Activated T-helper 2 cell treated with anti-CD3 and anti-CD28 coated beads, Interferon-gamma antibody, Interleukin-2, Interleukin-4, amounts not matched to agents 10 μg/mL and 5 μg/mL and 100 μg/mL, durations not matched to agents 14 hours and 24 hours and 36 hours (primary cell): ENCODE measurements around the gene DLG2. TPM values are rescaled to one million over a fixed set of nuclear protein-coding genes. Genes with fewer than 3 reads are reported as not detected.

Experiments
- DNase-seq: peaks from one replicate; pipeline ENCODE4 v3.0.0; 2021; ENCODE audit warnings: low spot score
- H3K27ac Mint-ChIP-seq: one replicate; pipeline ENCODE4 v1.8.0; 2021; ENCODE audit warnings: mixed read lengths
- H3K27me3 Mint-ChIP-seq: one replicate; pipeline ENCODE4 v1.8.0; 2021; ENCODE audit warnings: low read depth, mixed read lengths
- H3K36me3 Mint-ChIP-seq: one replicate; pipeline ENCODE4 v1.8.0; 2021; ENCODE audit warnings: low read depth, mixed read lengths
- H3K4me1 Mint-ChIP-seq: one replicate; pipeline ENCODE4 v1.8.0; 2021; ENCODE audit warnings: low read depth, mixed read lengths
- H3K4me3 Mint-ChIP-seq: one replicate; pipeline ENCODE4 v1.8.0; 2021; ENCODE audit warnings: low read depth, mild to moderate bottlenecking, moderate library complexity, mixed read lengths
- H3K9me3 Mint-ChIP-seq: one replicate; pipeline ENCODE4 v1.8.0; 2021; ENCODE audit warnings: mixed read lengths
- intact Hi-C: fragments of 100-400 bp; cut with micrococcal nuclease; formaldehyde crosslinking; loops from one replicate; pipeline ENCODE4 v1.15.1; 2023
- total RNA-seq: library from RNA; stranded (reverse); gene quantifications from 2 replicates; pipeline ENCODE4 v1.2.3, GENCODE V29; 2022

Gene DLG2
- total RNA-seq, 1 donor from 2014 or later, result 1.8 TPM

GRCh38 chr11:83923961-83924360 lies 1703.2 kb downstream of the DLG2 start:
- Mint-ChIP-seq H3K4me3 (no peak overlapping the region), H3K27me3 (no peaks in the 10 kb centered on the region), H3K36me3 (no peaks in the 10 kb centered on the region), H3K27ac (no peak overlapping the region), H3K9me3 (no peaks in the 10 kb centered on the region), H3K4me1 (no peaks in the 10 kb centered on the region)
- intact Hi-C loops, result no loop called here
- DNase-seq, result no peak

DNA sequence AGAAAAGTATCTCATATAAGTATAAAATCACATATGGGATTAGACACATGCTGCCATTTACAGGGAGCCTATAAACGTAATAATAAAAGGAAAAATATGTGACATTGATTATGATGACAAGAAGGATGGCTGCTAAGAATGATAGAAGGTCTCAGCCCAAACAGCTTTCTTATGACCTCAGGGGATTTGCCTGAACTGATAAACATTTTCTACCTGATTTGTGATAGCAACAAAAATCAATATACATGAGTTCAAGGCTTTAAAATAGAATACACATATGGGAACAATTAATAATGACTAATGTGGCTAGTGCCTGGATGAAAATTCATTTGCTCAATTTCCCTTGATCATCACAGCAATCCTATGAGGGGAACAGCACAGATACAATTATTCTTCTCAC lies 1704.2 kb downstream of the DLG2 start:
- DNase-seq, result no peak

GRCh38 chr11:83922318-83922717 lies 1704.8 kb downstream of the DLG2 start:
- Mint-ChIP-seq H3K4me1 (no peaks in the 10 kb centered on the region), H3K27ac (no peak overlapping the region), H3K36me3 (no peaks in the 10 kb centered on the region), H3K27me3 (no peaks in the 10 kb centered on the region), H3K4me3 (no peak overlapping the region), H3K9me3 (no peaks in the 10 kb centered on the region)
- DNase-seq, result no peak
- intact Hi-C loops, result no loop called here

More for the DNA sequence above, 1704.2 kb downstream of the DLG2 start:
- no peaks in the 10 kb centered on the region for H3K36me3 Mint-ChIP-seq
- no peak overlapping the region for H3K4me3 Mint-ChIP-seq
- intact Hi-C loops, result no loop called here
- H3K9me3 Mint-ChIP-seq, result no peaks in the 10 kb centered on the region
- H3K27me3 Mint-ChIP-seq, result no peaks in the 10 kb centered on the region
- H3K4me1 Mint-ChIP-seq, result no peaks in the 10 kb centered on the region
- no peak overlapping the region for H3K27ac Mint-ChIP-seq

DNA sequence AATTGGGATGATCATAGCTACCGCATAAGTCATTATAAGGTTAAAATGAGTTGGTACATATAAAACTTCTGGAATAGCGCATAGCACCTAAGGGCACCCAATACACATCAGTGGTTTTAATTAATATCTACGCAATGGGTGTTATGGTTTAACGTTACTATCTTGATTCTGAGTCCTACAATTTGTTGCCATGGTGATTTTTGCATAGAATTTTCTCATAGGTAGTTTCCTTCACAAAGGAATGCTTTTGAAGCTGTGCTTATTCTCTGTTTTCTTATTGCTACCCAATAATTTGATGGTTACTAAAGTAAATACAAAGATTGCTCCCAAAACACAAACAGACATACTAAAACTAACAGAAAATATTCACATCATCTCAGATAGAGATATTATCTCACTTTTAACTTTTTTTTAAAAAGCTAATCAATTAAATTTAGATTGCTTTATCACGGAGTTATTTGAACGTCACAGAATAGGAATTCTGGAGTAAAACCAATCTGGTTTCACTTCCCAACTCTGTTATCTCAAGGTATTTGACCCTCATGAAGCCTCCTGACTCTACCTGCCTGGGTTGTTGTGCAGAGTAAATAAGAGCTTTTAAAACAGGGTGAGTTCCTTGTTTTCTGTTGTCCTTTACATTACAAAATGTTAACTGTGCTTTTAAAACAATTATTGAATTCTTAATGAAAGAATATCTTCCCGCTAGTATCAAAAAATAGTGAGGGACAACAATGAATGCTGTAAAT lies 1705.5 kb downstream of the DLG2 start:
- Mint-ChIP-seq H3K36me3 (no peaks in the 10 kb centered on the region), H3K27ac (no peak overlapping the region)

DNA sequence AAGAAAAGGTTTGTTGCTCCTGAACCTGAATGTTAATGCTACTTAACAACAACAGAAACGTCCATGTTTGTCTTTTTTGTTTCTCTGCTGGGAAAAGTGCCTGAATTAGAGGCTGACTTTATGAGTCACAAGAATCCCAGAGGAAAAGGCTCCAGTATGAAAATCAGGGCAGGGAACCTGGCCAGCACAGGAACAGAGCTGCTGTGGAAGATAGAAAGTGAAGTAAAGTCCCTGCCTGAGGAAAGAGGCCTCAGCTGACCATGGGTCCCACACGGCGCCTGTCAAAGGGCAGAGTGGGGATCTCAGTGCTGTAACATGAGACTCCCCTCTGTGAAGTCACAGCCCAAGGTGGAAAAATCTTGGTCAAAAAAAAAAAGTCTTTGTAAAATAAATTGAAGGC lies 1708.7 kb downstream of the DLG2 start:
- Mint-ChIP-seq H3K36me3 (no peaks in the 10 kb centered on the region), H3K4me3 (no peak overlapping the region), H3K27me3 (no peaks in the 10 kb centered on the region), H3K4me1 (no peaks in the 10 kb centered on the region), H3K9me3 (no peaks in the 10 kb centered on the region), H3K27ac (no peak overlapping the region)
- no peak for DNase-seq
- intact Hi-C loops, result no loop called here

More for the DNA sequence above, 1705.5 kb downstream of the DLG2 start:
- H3K27me3 Mint-ChIP-seq, result no peaks in the 10 kb centered on the region
- H3K9me3 Mint-ChIP-seq, result no peaks in the 10 kb centered on the region
- H3K4me1 Mint-ChIP-seq, result no peaks in the 10 kb centered on the region
- no peak for DNase-seq
- intact Hi-C loops, result no loop called here
- H3K4me3 Mint-ChIP-seq, result no peak overlapping the region

GRCh38 chr11:83914995-83915394 lies 1712.1 kb downstream of the DLG2 start:
- no peaks in the 10 kb centered on the region for H3K27me3 Mint-ChIP-seq
- no peaks in the 10 kb centered on the region for H3K9me3 Mint-ChIP-seq
- H3K4me1 Mint-ChIP-seq, result no peaks in the 10 kb centered on the region
- DNase-seq, result no peak
- intact Hi-C loops, result no loop called here
- no peak overlapping the region for H3K27ac Mint-ChIP-seq
- no peaks in the 10 kb centered on the region for H3K36me3 Mint-ChIP-seq
- H3K4me3 Mint-ChIP-seq, result no peak overlapping the region

DNA sequence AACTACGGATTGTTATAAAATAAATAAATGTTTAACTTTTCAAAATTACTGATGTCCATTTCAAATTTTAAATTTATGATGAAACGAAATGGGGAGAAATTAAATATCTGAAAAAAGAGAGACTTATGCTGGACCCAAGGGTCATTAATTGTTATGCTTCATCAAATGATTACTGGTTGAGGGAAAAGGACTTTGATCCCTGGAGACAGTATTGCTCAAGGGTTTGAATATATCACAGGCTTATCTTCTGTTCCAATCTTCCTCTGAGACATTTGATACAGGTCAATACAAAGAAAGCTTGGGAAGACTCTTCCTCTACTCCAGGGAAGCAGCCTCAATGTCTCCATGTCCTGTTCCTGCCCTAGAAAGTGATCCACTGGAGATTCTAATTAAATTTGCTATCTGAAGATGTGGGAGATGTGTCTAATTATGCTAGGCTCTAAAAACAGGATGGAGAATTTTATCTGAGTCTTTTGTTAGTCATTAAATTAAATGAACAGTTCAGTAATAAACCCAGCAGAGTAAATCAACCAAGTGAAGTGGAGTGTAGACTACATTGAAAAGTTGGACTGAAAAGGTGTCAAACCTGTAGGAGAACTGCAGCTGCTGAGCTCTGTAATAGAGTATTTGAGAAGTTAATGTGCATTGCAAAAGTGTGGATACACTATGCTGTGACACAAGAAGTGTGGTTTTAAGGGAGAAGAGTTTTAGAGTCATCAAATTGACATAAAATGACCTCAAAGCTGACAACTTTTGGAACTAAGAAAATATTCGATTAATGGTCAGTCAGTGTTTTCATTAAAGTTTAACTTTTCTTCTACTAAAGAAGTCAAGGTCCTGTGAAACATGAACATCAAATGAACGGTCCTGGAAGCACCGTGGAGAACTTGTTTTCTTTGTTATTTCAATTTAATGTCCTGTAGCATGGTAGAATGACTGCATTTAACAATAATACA lies 1717.3 kb downstream of the DLG2 start:
- DNase-seq, result no peak
- no peaks in the 10 kb centered on the region for H3K9me3 Mint-ChIP-seq
- intact Hi-C loops, result no loop called here
- H3K4me1 Mint-ChIP-seq, result no peaks in the 10 kb centered on the region
- no peaks in the 10 kb centered on the region for H3K36me3 Mint-ChIP-seq
- no peak overlapping the region for H3K27ac Mint-ChIP-seq
- H3K27me3 Mint-ChIP-seq, result no peaks in the 10 kb centered on the region
- no peak overlapping the region for H3K4me3 Mint-ChIP-seq

GRCh38 chr11:83908298-83908856 lies 1718.8 kb downstream of the DLG2 start:
- Mint-ChIP-seq H3K36me3 (no peaks in the 10 kb centered on the region), H3K27ac (no peak overlapping the region), H3K9me3 (no peaks in the 10 kb centered on the region), H3K4me3 (no peak overlapping the region), H3K4me1 (no peaks in the 10 kb centered on the region), H3K27me3 (no peaks in the 10 kb centered on the region)
- intact Hi-C loops, result no loop called here
- no peak for DNase-seq

DNA sequence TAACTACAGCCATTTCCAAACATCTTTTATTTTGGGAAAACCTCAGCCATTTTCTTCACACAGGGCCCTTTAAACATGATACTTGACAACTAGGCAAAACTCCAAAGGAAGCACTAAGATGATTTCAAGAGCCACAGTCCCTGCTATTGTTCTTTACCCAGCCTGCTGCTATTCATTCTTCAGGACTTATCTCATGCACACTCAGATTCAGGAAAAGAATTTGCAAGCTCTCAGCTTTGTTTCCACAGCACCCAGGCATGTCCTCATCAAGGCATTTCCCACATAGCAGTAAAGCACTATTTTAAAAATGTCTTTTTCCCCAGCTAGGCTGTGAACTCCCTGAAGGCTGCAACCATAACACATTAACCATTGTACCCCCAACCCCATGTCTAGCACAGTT lies 1731.6 kb downstream of the DLG2 start:
- no peak for DNase-seq
- intact Hi-C loops, result no loop called here
- no peaks in the 10 kb centered on the region for H3K27me3 Mint-ChIP-seq
- H3K36me3 Mint-ChIP-seq, result no peaks in the 10 kb centered on the region
- no peaks in the 10 kb centered on the region for H3K4me1 Mint-ChIP-seq
- H3K27ac Mint-ChIP-seq, result no peak overlapping the region
- no peak overlapping the region for H3K4me3 Mint-ChIP-seq
- peaks cover 6% of the 10 kb centered on the region for H3K9me3 Mint-ChIP-seq

DNA sequence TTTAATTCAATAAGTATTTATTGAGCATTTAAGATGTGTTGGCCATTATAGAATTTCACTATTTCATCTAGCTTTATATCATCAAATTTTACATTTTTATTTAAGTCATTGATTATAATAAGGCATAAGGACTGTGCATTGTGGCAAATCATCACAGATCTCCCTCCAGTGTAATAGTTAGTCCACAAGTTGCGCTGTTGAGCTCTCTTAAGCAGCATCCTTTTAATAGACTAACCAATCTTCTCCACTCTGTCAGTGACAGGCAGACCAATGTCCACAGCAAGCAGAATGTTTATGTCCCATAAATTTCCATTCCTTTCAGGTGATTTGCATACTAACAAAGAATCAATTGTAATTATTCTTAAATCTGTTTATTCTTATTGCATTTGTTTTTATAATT lies 1745.7 kb downstream of the DLG2 start:
- no peaks in the 10 kb centered on the region for H3K4me1 Mint-ChIP-seq
- no peak overlapping the region for H3K4me3 Mint-ChIP-seq
- H3K36me3 Mint-ChIP-seq, result no peaks in the 10 kb centered on the region
- intact Hi-C loops, result no loop called here
- H3K27ac Mint-ChIP-seq, result no peak overlapping the region
- H3K9me3 Mint-ChIP-seq, result peaks cover 4% of the 10 kb centered on the region
- no peaks in the 10 kb centered on the region for H3K27me3 Mint-ChIP-seq
- no peak for DNase-seq

GRCh38 chr11:83871054-83871453 lies 1756.1 kb downstream of the DLG2 start:
- Mint-ChIP-seq H3K4me1 (no peaks in the 10 kb centered on the region), H3K27me3 (no peaks in the 10 kb centered on the region), H3K27ac (no peak overlapping the region), H3K4me3 (no peak overlapping the region), H3K9me3 (no peaks in the 10 kb centered on the region), H3K36me3 (no peaks in the 10 kb centered on the region)
- intact Hi-C loops, result no loop called here
- DNase-seq, result no peak

GRCh38 chr11:83866655-83867054 lies 1760.5 kb downstream of the DLG2 start:
- Mint-ChIP-seq H3K27ac (no peak overlapping the region), H3K27me3 (no peaks in the 10 kb centered on the region), H3K4me3 (no peak overlapping the region), H3K9me3 (no peaks in the 10 kb centered on the region), H3K4me1 (no peaks in the 10 kb centered on the region), H3K36me3 (no peaks in the 10 kb centered on the region)
- intact Hi-C loops, result no loop called here
- DNase-seq, result no peak
